Measurements from ENCODE around the gene ACOXL.
A peak's percentile ranks its signal among the peaks of the same experiment; 100 is the strongest.

The ACOXL gene

GRCh38 chr2:111122631-111123421 is 390.5 kb downstream of the ACOXL start:
- Histone ChIP-seq H3K4me3 (ENCODE audit: low read depth, low read length) (peak overlapping the region; percentile 86), H3K4me1 (ENCODE audit: control insufficient read depth, insufficient read depth, low read length) (peaks cover 20% of the 10 kb centered on the region; the same call in 1 of the 2 replicates), H3K27ac (ENCODE audit: extremely low read depth, low read depth, low read length) (peak overlapping the region; percentile 92)
- TF ChIP-seq ZBTB8A (tag by site-specific recombination; IDR thresholded peaks at IDR 0.05) (peak; percentile 29; the same call in 1 of the 2 replicates), ZNF692 (tag by site-specific recombination; IDR thresholded peaks at IDR 0.05) (0 out of 2 replicates have a peak, but pooled peaks have one; percentile 32), ZNF629 (tag by site-specific recombination; IDR thresholded peaks at IDR 0.05) (peak; percentile 81), ZNF501 (tag by site-specific recombination; IDR thresholded peaks at IDR 0.05) (peak; percentile 46; the same call in 1 of the 2 replicates), ZBTB21 (tag by site-specific recombination; IDR thresholded peaks at IDR 0.05) (peak; percentile 67; the same call in 1 of the 2 replicates), ZNF335 (tag by site-specific recombination; conservative IDR thresholded peaks at IDR 0.05) (peak; percentile 26; the same call in 1 of the 2 replicates), ZNF660 (tag by site-specific recombination; IDR thresholded peaks at IDR 0.05) (0 out of 2 replicates have a peak, but pooled peaks have one; percentile 11), ZSCAN4 (tag by site-specific recombination; IDR thresholded peaks at IDR 0.05) (0 out of 2 replicates have a peak, but pooled peaks have one; percentile 49), ZBTB17 (tag by site-specific recombination; IDR thresholded peaks at IDR 0.05) (peak; percentile 89), ZNF449 (tag by site-specific recombination; IDR thresholded peaks at IDR 0.05) (peak; percentile 88), SP3 (tag by site-specific recombination; IDR thresholded peaks at IDR 0.05) (peak; percentile 18; the same call in 1 of the 2 replicates), CTCF (tag by site-specific recombination; IDR thresholded peaks at IDR 0.05) (peak; percentile 28; the same call in 1 of the 2 replicates), ZBTB26 (tag by site-specific recombination; optimal IDR thresholded peaks at IDR 0.05) (peak; percentile 74), ZNF366 (tag by site-specific recombination; conservative IDR thresholded peaks at IDR 0.05) (peak; percentile 44; the same call in 1 of the 2 replicates), KLF1 (tag by site-specific recombination; IDR thresholded peaks at IDR 0.05) (no peak), ZSCAN30 (tag by site-specific recombination; IDR thresholded peaks at IDR 0.05) (peak; percentile 76), FEZF1 (tag by site-specific recombination; IDR thresholded peaks at IDR 0.05) (no peak), KLF17 (tag by site-specific recombination; IDR thresholded peaks at IDR 0.05) (peak; percentile 56; the same call in 1 of the 2 replicates), ZXDB (tag by site-specific recombination; IDR thresholded peaks at IDR 0.05) (peak; percentile 41; the same call in 1 of the 2 replicates), KLF8 (tag by site-specific recombination; IDR thresholded peaks at IDR 0.05) (peak; percentile 29; the same call in 1 of the 2 replicates), ZNF26 (tag by site-specific recombination; IDR thresholded peaks at IDR 0.05) (no peak), HOXD13 (CRISPR knock-in tag; IDR thresholded peaks at IDR 0.05; ENCODE audit: borderline replicate concordance) (0 out of 2 replicates have a peak, but pooled peaks have one; percentile 9), MYNN (tag by site-specific recombination; IDR thresholded peaks at IDR 0.05; ENCODE audit: borderline replicate concordance) (no peak), ZEB2 (tag by site-specific recombination; IDR thresholded peaks at IDR 0.05) (peak; percentile 81)

More at GRCh38 chr2:111122631-111123421, 390.5 kb downstream of the ACOXL start:
- Histone ChIP-seq H3K9me3 (ENCODE audit: control insufficient read depth, insufficient read depth, low read depth, low read length) (no peaks in the 10 kb centered on the region), H3K36me3 (ENCODE audit: control insufficient read depth in 2 of 2, insufficient read depth in 1 of 2, low read length in 2 of 2) (peaks cover 27 to 42% of the 10 kb centered on the region in 2 experiments)
- POLR2A ChIA-PET: interaction anchor here (0.9 kb wide), 1 partner anchor 65 kb away, joined by 3 read pairs; no protein-coding TSS in a partner anchor
- CTCF ChIA-PET: interaction anchor here (0.6 kb wide), 1 partner anchor 93 kb away, joined by 3 read pairs; no protein-coding TSS in a partner anchor

Data from HEK293 (cell line).